IMR-90 (cell line): ENCODE measurements around the gene RTN3.

Experiments used
- BHLHE40 ChIP-seq: fragments of 150-350 bp; IDR thresholded peaks from 2 replicates; pipeline ENCODE4 v1.6.1; 2016; ENCODE audit warnings: mild to moderate bottlenecking, low read depth, low read length
- CEBPB ChIP-seq: IDR thresholded peaks from 2 replicates; pipeline ENCODE4 v1.6.1; 2012; ENCODE audit warnings: low read depth, low read length, improper control_type of control experiment
- CHD1 ChIP-seq: IDR thresholded peaks from 2 replicates; pipeline ENCODE4 v1.6.1; 2012; ENCODE audit warnings: low read depth, low read length, improper control_type of control experiment
- FOS ChIP-seq: fragments of 150-350 bp; IDR thresholded peaks from 2 replicates; pipeline ENCODE4 v1.6.1; 2016; ENCODE audit warnings: low read depth, low read length
- MAFK ChIP-seq: IDR thresholded peaks from 2 replicates; pipeline ENCODE4 v1.6.1; 2012; ENCODE audit warnings: low read depth, low read length, improper control_type of control experiment
- MAZ ChIP-seq: IDR thresholded peaks from 2 replicates; pipeline ENCODE4 v1.6.1; 2012; ENCODE audit warnings: low read depth, mild to moderate bottlenecking, low read length, improper control_type of control experiment, moderate library complexity, borderline replicate concordance
- NFE2L2 ChIP-seq: fragments of 150-350 bp; IDR thresholded peaks from 2 replicates; pipeline ENCODE4 v1.6.1; 2016; ENCODE audit warnings: low read depth, mild to moderate bottlenecking, low read length
- POLR2A ChIP-seq: IDR thresholded peaks from 2 replicates; pipeline ENCODE4 v1.6.1; 2012; ENCODE audit warnings: mild to moderate bottlenecking, low read depth, low read length
- RAD21 ChIP-seq: IDR thresholded peaks from 2 replicates; pipeline ENCODE4 v1.6.1; 2012; ENCODE audit warnings: low read length, improper control_type of control experiment
- RCOR1 ChIP-seq: IDR thresholded peaks from 2 replicates; pipeline ENCODE4 v1.6.1; 2012; ENCODE audit warnings: mild to moderate bottlenecking, low read length, improper control_type of control experiment; ENCODE audit not compliant: insufficient replicate concordance
- RFX5 ChIP-seq: IDR thresholded peaks from 2 replicates; pipeline ENCODE4 v1.8.0; 2012; ENCODE audit warnings: low read depth, mild to moderate bottlenecking, low read length, moderate library complexity
- SMC3 ChIP-seq: fragments of 150-350 bp; IDR thresholded peaks from 2 replicates; pipeline ENCODE4 v1.6.1; 2016; ENCODE audit warnings: low read depth, mild to moderate bottlenecking, antibody characterized with exemption, low read length, moderate library complexity
- TF ChIP-seq, protein P1 (sequence below): conservative IDR thresholded peaks from 2 replicates; pipeline ENCODE4 v1.5.1; 2012; ENCODE audit warnings: mild to moderate bottlenecking, low read depth, low read length, improper control_type of control experiment
- TF ChIP-seq, protein P2 (sequence below): fragments of 150-350 bp; IDR thresholded peaks from 2 replicates; pipeline ENCODE4 v1.6.1; 2016; ENCODE audit warnings: low read depth, mild to moderate bottlenecking, low read length, moderate library complexity, borderline replicate concordance

DNA sequence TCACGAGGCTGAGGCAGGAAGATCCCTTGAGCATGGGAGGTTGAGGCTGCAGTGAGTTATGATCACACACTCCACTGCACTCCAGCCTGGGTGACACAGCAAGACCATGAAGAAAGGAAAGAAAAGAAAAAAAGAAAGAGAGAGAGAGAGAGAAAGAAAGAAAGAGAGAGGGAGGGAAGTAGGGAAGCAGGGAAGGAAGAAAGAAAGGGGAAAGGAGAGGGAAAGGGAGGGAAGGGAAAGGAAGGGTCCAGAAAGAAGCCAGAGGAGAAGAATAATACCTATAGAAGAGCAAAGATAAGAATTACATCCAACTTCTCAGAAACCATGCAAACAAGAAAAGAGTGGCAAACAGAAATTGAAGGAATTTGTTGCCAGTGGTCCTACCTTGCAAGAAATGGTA, 104.5 kb downstream of the RTN3 start:
- TF ChIP-seq, protein P1, sequence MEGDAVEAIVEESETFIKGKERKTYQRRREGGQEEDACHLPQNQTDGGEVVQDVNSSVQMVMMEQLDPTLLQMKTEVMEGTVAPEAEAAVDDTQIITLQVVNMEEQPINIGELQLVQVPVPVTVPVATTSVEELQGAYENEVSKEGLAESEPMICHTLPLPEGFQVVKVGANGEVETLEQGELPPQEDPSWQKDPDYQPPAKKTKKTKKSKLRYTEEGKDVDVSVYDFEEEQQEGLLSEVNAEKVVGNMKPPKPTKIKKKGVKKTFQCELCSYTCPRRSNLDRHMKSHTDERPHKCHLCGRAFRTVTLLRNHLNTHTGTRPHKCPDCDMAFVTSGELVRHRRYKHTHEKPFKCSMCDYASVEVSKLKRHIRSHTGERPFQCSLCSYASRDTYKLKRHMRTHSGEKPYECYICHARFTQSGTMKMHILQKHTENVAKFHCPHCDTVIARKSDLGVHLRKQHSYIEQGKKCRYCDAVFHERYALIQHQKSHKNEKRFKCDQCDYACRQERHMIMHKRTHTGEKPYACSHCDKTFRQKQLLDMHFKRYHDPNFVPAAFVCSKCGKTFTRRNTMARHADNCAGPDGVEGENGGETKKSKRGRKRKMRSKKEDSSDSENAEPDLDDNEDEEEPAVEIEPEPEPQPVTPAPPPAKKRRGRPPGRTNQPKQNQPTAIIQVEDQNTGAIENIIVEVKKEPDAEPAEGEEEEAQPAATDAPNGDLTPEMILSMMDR = no peak
- TF ChIP-seq BHLHE40 (no peak), MAZ (no peak), CEBPB (no peak), POLR2A (no peak), RAD21 (no peak), RCOR1 (no peak), RFX5 (no peak), MAFK (no peak), CHD1 (no peak), NFE2L2 (no peak), FOS (no peak), SMC3 (no peak)
- TF ChIP-seq, protein P2, sequence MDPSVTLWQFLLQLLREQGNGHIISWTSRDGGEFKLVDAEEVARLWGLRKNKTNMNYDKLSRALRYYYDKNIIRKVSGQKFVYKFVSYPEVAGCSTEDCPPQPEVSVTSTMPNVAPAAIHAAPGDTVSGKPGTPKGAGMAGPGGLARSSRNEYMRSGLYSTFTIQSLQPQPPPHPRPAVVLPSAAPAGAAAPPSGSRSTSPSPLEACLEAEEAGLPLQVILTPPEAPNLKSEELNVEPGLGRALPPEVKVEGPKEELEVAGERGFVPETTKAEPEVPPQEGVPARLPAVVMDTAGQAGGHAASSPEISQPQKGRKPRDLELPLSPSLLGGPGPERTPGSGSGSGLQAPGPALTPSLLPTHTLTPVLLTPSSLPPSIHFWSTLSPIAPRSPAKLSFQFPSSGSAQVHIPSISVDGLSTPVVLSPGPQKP = no peak
